Measurements from ENCODE around the gene IGF2R.

- TF ChIP-seq EP300 (IDR thresholded peaks at IDR 0.05; ENCODE audit: borderline replicate concordance) (no peak), TAF1 (IDR thresholded peaks at IDR 0.05; ENCODE audit: low read depth) (no peak), CREB1 (IDR thresholded peaks at IDR 0.05; ENCODE audit: low read depth) (no peak), TEAD4 (IDR thresholded peaks at IDR 0.05) (no peak), NFIC (IDR thresholded peaks at IDR 0.05) (no peak), CEBPB (IDR thresholded peaks at IDR 0.05) (no peak)
Observed at GRCh38 chr6:160050022-160050421, 81.1 kb downstream of the IGF2R start.

All from Ishikawa (cell line).